Stomach smooth muscle (tissue), 2 donors: ENCODE results near the gene OR2W1.

Source experiments
- H3K27ac ChIP-seq: one replicate; pipeline ENCODE4 v1.7.0; 2013; ENCODE audit warnings: mild to moderate bottlenecking, low read length, inconsistent platforms
- H3K27me3 ChIP-seq, 2 donors: one replicate each; pipeline ENCODE4 v1.7.0; 2013; ENCODE audit warnings: low read length in 2 of 2; ENCODE audit not compliant: insufficient read depth in 2 of 2, control insufficient read depth in 1 of 2
- H3K36me3 ChIP-seq, 2 donors: one replicate each; pipeline ENCODE4 v1.7.0; 2013; ENCODE audit warnings: low read length in 2 of 2; ENCODE audit not compliant: control insufficient read depth in 2 of 2, insufficient read depth in 2 of 2
- H3K4me1 ChIP-seq: one replicate; pipeline ENCODE4 v1.7.0; 2013; ENCODE audit warnings: low read length; ENCODE audit not compliant: control insufficient read depth, insufficient read depth
- H3K4me3 ChIP-seq, 2 donors: one replicate each; pipeline ENCODE4 v1.7.0; 2013; ENCODE audit warnings: low read length in 2 of 2
- H3K9ac ChIP-seq, 2 donors: one replicate each; pipeline ENCODE4 v1.7.0; 2013; ENCODE audit warnings: low read length in 2 of 2, mild to moderate bottlenecking in 1 of 2
- H3K9me3 ChIP-seq, 2 donors: one replicate each; pipeline ENCODE4 v1.7.0; 2013; ENCODE audit warnings: low read length in 2 of 2; ENCODE audit not compliant: control insufficient read depth in 2 of 2
- donor health status: healthy.
- donor health status: Pancreatic carcinoma.

OR2W1 gene

DNA sequence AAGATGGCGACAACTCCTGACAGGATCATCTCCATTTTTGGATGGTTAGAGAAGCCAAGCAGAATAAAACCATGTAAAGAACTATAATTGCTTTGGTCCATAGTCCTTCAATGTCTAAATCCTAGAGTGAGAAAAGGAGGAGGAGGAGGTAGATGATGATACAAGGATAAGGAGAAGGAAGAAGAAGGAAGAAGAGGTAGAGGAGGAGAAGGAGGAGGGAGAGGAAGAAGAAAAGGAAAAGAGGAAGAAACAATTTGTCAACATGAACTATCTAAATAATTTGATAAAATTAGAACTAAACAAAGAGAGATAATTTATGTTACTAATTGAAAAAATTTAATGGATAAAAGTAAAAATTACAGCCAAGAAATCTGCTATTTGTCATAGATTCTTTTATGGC lies at the start of gene OR2W1:
OR2W1 (minus strand) TSS at position 101 of the 400 bp plus-strand sequence; CDS start at position 101, 0 bp downstream.
- Histone ChIP-seq H3K27me3 (no peaks in the 10 kb centered on the region), H3K9ac (no peak within 1 kb of the TSS), H3K9me3 (no peaks in the 10 kb centered on the region)

DNA sequence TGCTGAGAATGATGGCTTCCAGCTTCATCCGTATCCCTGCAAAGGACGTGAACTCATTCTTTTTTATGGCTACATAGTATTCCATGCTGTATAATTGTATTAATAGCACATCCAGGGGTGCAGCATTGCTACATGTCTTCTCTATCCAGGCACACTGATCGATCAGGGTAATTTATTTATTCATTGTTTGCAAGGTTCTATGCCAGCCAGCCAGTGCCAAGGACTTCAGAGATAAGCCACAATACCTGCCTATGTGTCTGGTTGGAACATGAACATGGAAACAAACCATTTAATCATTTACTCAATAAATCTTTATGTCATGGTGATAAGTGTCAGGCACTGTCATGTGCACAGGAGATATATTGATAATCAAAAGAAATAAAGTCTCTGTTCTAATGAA lies 48.0 kb upstream of the OR2W1 start:
- Histone ChIP-seq H3K9ac (no peak overlapping the region), H3K4me3 (no peak overlapping the region), H3K27me3 (no peaks in the 10 kb centered on the region), H3K27ac (no peak overlapping the region), H3K36me3 (no peaks in the 10 kb centered on the region), H3K4me1 (no peaks in the 10 kb centered on the region), H3K9me3 (no peaks in the 10 kb centered on the region)

More for the DNA sequence above, at the start of gene OR2W1:
- Histone ChIP-seq H3K36me3 (no peaks in the 10 kb centered on the region), H3K4me1 (no peaks in the 10 kb centered on the region), H3K4me3 (no peak within 1 kb of the TSS), H3K27ac (no peak within 1 kb of the TSS)

GRCh38 chr6:29087213-29087612 lies 42.2 kb upstream of the OR2W1 start, which contains the start of gene OR2B3:
OR2B3 (minus strand) TSS chr6:29087313; CDS start chr6:29087248, 65 bp downstream.
- H3K36me3 ChIP-seq = no peaks in the 10 kb centered on the region
- no peaks in the 10 kb centered on the region for H3K9me3 ChIP-seq
- H3K27me3 ChIP-seq = peaks cover 0 to 3% of the 10 kb centered on the region in 2 donors
- no peaks in the 10 kb centered on the region for H3K4me1 ChIP-seq
- no peak within 1 kb of the TSS for H3K4me3 ChIP-seq
- H3K27ac ChIP-seq = no peak within 1 kb of the TSS
- no peak within 1 kb of the TSS for H3K9ac ChIP-seq

DNA sequence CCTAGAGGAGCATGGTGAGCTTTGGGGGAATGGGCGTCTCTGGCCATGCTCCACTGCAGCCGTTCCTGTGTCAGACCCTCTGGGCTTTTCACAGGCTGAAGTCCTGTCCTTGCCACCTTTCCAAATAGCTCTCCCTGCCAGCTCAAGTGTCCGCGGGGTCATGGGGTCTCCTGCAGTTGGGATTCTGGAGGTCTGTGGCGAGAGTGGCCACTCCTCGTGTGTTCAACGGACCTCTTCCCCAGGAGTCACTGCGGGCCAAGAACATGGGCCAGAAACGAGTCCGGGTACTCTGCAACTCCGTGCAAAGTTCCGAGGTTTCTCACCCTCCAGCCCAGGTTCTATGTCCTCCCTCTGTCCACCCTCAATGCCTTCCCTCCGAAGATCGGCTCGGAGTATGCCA lies 37.5 kb upstream of the OR2W1 start:
- Histone ChIP-seq H3K27ac (no peak overlapping the region), H3K4me3 (no peak overlapping the region), H3K36me3 (no peaks in the 10 kb centered on the region), H3K27me3 (peaks cover 0 to 3% of the 10 kb centered on the region in 2 donors), H3K4me1 (no peaks in the 10 kb centered on the region), H3K9ac (no peak overlapping the region), H3K9me3 (no peaks in the 10 kb centered on the region)

- Histone ChIP-seq H3K4me3 (no peak overlapping the region), H3K27me3 (peaks cover 0 to 3% of the 10 kb centered on the region in 2 donors), H3K9me3 (no peaks in the 10 kb centered on the region), H3K9ac (no peak overlapping the region), H3K27ac (no peak overlapping the region), H3K4me1 (no peaks in the 10 kb centered on the region), H3K36me3 (no peaks in the 10 kb centered on the region)
These were observed 36.3 kb upstream of the OR2W1 start for GRCh38 chr6:29081312-29081711.

DNA sequence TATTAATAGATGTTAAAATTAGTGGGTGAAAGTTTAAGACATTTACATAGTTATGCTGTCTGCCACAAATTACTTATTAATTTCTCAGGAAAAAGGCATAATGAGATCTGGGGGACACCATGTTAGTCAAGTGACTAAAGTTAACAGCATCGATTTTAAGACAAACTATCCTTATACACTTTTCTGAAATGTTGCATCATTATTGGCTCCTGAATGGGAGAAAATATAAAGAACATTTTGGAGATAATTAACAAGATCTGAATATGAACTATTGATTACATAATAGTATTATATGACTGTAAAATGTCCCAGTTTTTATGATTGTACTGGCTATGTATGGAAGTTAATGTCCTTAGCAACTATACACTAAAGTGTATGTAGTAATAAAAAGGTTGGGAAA lies 34.2 kb upstream of the OR2W1 start:
- Histone ChIP-seq H3K27ac (no peak overlapping the region), H3K27me3 (peaks cover 0 to 3% of the 10 kb centered on the region in 2 donors), H3K4me1 (no peaks in the 10 kb centered on the region), H3K4me3 (no peak overlapping the region), H3K9me3 (no peaks in the 10 kb centered on the region), H3K9ac (no peak overlapping the region), H3K36me3 (no peaks in the 10 kb centered on the region)

GRCh38 chr6:29071831-29072723 lies 27.1 kb upstream of the OR2W1 start:
- Histone ChIP-seq H3K9ac (no peak overlapping the region), H3K27ac (no peak overlapping the region), H3K4me3 (no peak overlapping the region), H3K36me3 (no peaks in the 10 kb centered on the region), H3K9me3 (no peaks in the 10 kb centered on the region), H3K4me1 (no peaks in the 10 kb centered on the region), H3K27me3 (no peaks in the 10 kb centered on the region)

GRCh38 chr6:29051680-29052079 lies 6.7 kb upstream of the OR2W1 start:
- Histone ChIP-seq H3K9ac (no peak overlapping the region), H3K27me3 (no peaks in the 10 kb centered on the region), H3K4me3 (no peak overlapping the region), H3K36me3 (no peaks in the 10 kb centered on the region), H3K27ac (no peak overlapping the region), H3K9me3 (no peaks in the 10 kb centered on the region), H3K4me1 (no peaks in the 10 kb centered on the region)

DNA sequence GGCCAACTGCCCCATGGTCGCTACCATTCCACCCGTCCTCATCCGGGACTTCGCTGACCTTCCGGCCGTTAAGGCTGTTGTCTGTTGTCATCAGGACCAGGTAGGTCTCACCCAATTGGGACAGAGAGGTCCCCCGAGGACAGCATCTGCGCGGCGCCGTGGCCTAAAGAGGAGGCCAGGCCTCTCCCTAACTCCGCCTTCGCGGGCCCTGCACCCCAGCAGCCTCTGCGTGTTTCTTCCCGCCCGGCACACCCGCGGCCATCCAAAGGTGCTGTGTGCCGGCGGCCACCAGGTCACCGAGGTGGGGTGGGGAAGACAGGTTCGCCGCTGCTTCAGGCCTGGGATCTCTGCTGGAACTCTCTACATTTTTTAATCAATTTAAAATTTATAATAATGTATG lies 9.0 kb downstream of the OR2W1 start:
- Histone ChIP-seq H3K4me1 (no peaks in the 10 kb centered on the region), H3K27ac (no peak overlapping the region), H3K36me3 (no peaks in the 10 kb centered on the region), H3K27me3 (no peaks in the 10 kb centered on the region), H3K4me3 (no peak overlapping the region), H3K9ac (no peak overlapping the region), H3K9me3 (no peaks in the 10 kb centered on the region)

DNA sequence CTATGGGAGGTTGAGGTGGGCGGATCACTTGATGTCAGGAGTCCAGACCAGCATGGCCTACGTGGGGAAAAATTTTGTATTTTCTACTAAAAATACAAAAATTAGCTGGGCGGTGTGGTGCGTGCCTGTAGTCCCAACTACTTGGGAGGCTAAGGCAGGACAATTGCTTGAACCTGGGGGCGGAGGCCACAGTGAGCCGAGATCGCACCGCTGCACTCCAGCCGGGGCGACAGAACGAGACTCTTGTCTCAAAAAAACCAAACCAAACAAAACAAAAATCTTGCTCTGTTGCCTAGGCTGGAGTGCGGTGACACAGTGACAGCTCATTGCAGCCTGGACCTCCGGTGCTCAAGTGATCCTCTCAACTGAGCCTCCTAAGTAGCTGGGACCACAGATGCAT lies 16.2 kb downstream of the OR2W1 start:
- H3K27me3 ChIP-seq = peaks cover 2 to 5% of the 10 kb centered on the region in 2 donors

DNA sequence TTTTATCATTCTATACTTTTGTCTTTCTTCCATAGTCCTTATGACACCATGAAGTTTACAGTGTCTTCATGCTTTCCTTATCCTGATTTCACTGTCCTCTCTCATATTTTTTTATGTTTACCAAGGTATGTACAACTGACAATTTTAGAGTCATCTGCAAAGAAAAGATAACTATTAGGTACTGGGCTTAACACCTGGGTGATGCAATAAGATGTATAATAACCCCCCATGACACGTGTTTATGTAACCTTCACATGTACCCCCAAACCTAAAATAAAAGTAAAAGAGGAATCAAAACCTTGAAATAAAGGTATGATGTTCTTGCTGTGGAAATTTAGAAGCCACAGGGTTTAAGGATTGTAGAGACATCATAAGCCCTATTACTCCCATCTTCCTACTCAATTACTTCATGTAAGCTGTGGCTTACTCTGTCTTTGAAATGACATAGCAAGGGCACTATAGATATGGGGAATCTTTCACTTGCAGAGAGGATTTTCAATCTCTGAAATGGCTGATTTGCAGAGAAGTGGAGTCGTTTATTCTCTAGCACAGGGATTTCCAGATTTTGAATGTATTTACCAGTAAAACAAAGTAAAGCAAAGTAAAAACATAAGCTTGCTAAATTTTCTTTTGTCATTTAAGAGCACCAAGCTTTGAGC lies 18.9 kb downstream of the OR2W1 start:
- Histone ChIP-seq H3K4me3 (no peak overlapping the region), H3K36me3 (no peaks in the 10 kb centered on the region), H3K9ac (no peak overlapping the region), H3K4me1 (no peaks in the 10 kb centered on the region), H3K27me3 (peaks cover 8 to 11% of the 10 kb centered on the region in 2 donors), H3K27ac (no peak overlapping the region), H3K9me3 (no peaks in the 10 kb centered on the region)

More for the DNA sequence above, 16.2 kb downstream of the OR2W1 start:
- Histone ChIP-seq H3K27ac (no peak overlapping the region), H3K36me3 (no peaks in the 10 kb centered on the region), H3K4me3 (no peak overlapping the region), H3K4me1 (no peaks in the 10 kb centered on the region), H3K9me3 (no peaks in the 10 kb centered on the region), H3K9ac (no peak overlapping the region)
